ENCODE measurements around the gene PRR5. TPM values are rescaled to one million over a fixed set of nuclear protein-coding genes. Genes with fewer than 3 reads are reported as not detected.
A peak's percentile ranks its signal among the peaks of the same experiment; 100 is the strongest.

The PRR5 gene
- polyA plus RNA-seq, 1 of the 3 experiments (the other 2 are of a cell fraction) = 1.3 TPM

GRCh38 chr22:44664149-44664548, 37.9 kb upstream of the PRR5 start:
- Histone ChIP-seq H3K27ac (ENCODE audit: low read depth in 2 of 2, low read length in 1 of 2) (no peak overlapping the region; a peak in 1 of 4 replicates), H3K36me3 (replicated peaks in 1 of 2; ENCODE audit: control insufficient read depth in 1 of 2, insufficient read depth in 2 of 2, low read length in 1 of 2) (no peaks in the 10 kb centered on the region), H2AFZ (ENCODE audit: low read depth) (no peak overlapping the region), H4K20me1 (ENCODE audit: insufficient read depth) (no peaks in the 10 kb centered on the region), H3K4me3 (ENCODE audit: low read depth in 2 of 2, low read length in 1 of 2) (no peak overlapping the region), H3K27me3 (ENCODE audit: insufficient read depth) (no peaks in the 10 kb centered on the region; the same call in 1 of the 2 replicates), H3K9me3 (no peaks in the 10 kb centered on the region), H3K4me1 (ENCODE audit: control insufficient read depth in 1 of 2, insufficient read depth in 2 of 2, low read depth in 1 of 2, low read length in 1 of 2) (peaks cover 0 to 16% of the 10 kb centered on the region in 2 experiments; a peak in 1 of 4 replicates), H3F3A (replicated peaks; ENCODE audit: insufficient read depth) (no peaks in the 10 kb centered on the region), H3K9me2 (no peaks in the 10 kb centered on the region), H3K9ac (no peak overlapping the region), H3K79me2 (ENCODE audit: insufficient read depth) (no peaks in the 10 kb centered on the region), H3K4me2 (no peak overlapping the region)
- DNase-seq = peak; percentile 52
- WGBS (ENCODE audit: low lambda C conversion rate) = 90% methylated on average over 2 of the region's 11 CpGs
- ChIA-PET CTCF (interaction anchor here (1.5 to 1.8 kb wide), 2 partner anchors 15 to 21 kb away, joined by 3 to 5 read pairs; no protein-coding TSS in a partner anchor), POLR2A (no interaction called here)
- TF ChIP-seq GABPA (IDR thresholded peaks at IDR 0.05; ENCODE audit: low read depth) (no peak), MEF2A (IDR thresholded peaks at IDR 0.05; ENCODE audit: borderline replicate concordance, low read depth) (no peak), RFX5 (IDR thresholded peaks at IDR 0.05; ENCODE audit: low read length) (no peak), JUND (IDR thresholded peaks at IDR 0.05) (no peak), MXI1 (IDR thresholded peaks at IDR 0.05; ENCODE audit: low read depth, low read length) (no peak), GATA2 (CRISPR knock-in tag; IDR thresholded peaks at IDR 0.05) (no peak), NRF1 (IDR thresholded peaks at IDR 0.05; ENCODE audit: low read depth, low read length) (no peak), TCF12 (IDR thresholded peaks at IDR 0.05) (no peak), RCOR1 (IDR thresholded peaks at IDR 0.05; ENCODE audit: low read length) (no peak), USF1 (IDR thresholded peaks at IDR 0.05; ENCODE audit: borderline replicate concordance, low read depth) (no peak), POLR2AphosphoS5 (IDR thresholded peaks at IDR 0.05; ENCODE audit: low read depth, low read length) (no peak), FOXJ3 (CRISPR knock-in tag; IDR thresholded peaks at IDR 0.05) (no peak), ELF1 (IDR thresholded peaks at IDR 0.05) (no peak), RXRA (IDR thresholded peaks at IDR 0.05; ENCODE audit: borderline replicate concordance, low read depth) (no peak), MAX (IDR thresholded peaks at IDR 0.05; ENCODE audit: low read depth) (no peak), PBX3 (IDR thresholded peaks at IDR 0.05) (no peak), YY1 (IDR thresholded peaks at IDR 0.05; ENCODE audit: low read depth) (no peak), FOSL2 (IDR thresholded peaks at IDR 0.05; ENCODE audit: borderline replicate concordance, low read depth) (no peak)

- Histone ChIP-seq H3F3A (replicated peaks; ENCODE audit: insufficient read depth) (no peaks in the 10 kb centered on the region), H3K27ac (ENCODE audit: low read depth in 2 of 2, low read length in 1 of 2) (no peak overlapping the region), H3K9me3 (no peaks in the 10 kb centered on the region), H3K9ac (no peak overlapping the region), H3K4me2 (no peak overlapping the region), H4K20me1 (ENCODE audit: insufficient read depth) (no peaks in the 10 kb centered on the region), H2AFZ (ENCODE audit: low read depth) (no peak overlapping the region), H3K9me2 (no peaks in the 10 kb centered on the region), H3K4me3 (ENCODE audit: low read depth in 2 of 2, low read length in 1 of 2) (no peak overlapping the region), H3K79me2 (ENCODE audit: insufficient read depth) (no peaks in the 10 kb centered on the region), H3K36me3 (replicated peaks in 1 of 2; ENCODE audit: control insufficient read depth in 1 of 2, insufficient read depth in 2 of 2, low read length in 1 of 2) (no peaks in the 10 kb centered on the region), H3K4me1 (ENCODE audit: control insufficient read depth in 1 of 2, insufficient read depth in 2 of 2, low read depth in 1 of 2, low read length in 1 of 2) (peaks cover 0 to 15% of the 10 kb centered on the region in 2 experiments; a peak in 1 of 4 replicates), H3K27me3 (ENCODE audit: insufficient read depth) (no peaks in the 10 kb centered on the region; the same call in 1 of the 2 replicates)
- no peak for TF ChIP-seq RXRA (IDR thresholded peaks at IDR 0.05; ENCODE audit: borderline replicate concordance, low read depth)
- TF ChIP-seq CHD2 (IDR thresholded peaks at IDR 0.05; ENCODE audit: low read length, partially characterized antibody) = no peak
- ChIA-PET CTCF (interaction anchor here (0.8 to 1.8 kb wide), 5 partner anchors 14 to 65 kb away, joined by 3 to 5 read pairs (median 4); no protein-coding TSS in a partner anchor), POLR2A (no interaction called here)
- peak; percentile 8 for DNase-seq
- 68% methylated on average over 8 of the region's 9 CpGs for WGBS (ENCODE audit: low lambda C conversion rate)
These were observed 36.9 kb upstream of the PRR5 start for GRCh38 chr22:44665115-44665514.
